ENCODE data around the gene CHN2.
A peak's percentile ranks its signal among the peaks of the same experiment; 100 is the strongest.

The CHN2 gene

GRCh38 chr7:29311314-29311713, 116.7 kb downstream of the CHN2 start:
- DNase-seq (ENCODE audit: low spot score) = no peak

- DNase-seq (ENCODE audit: low spot score) = no peak
Observed at GRCh38 chr7:29314148-29314547, 119.6 kb downstream of the CHN2 start.

GRCh38 chr7:29315122-29315891, 120.7 kb downstream of the CHN2 start:
- DNase-seq (ENCODE audit: low spot score) = peak; percentile 43

GRCh38 chr7:29315892-29316270, 121.3 kb downstream of the CHN2 start:
- DNase-seq (ENCODE audit: low spot score) = no peak

GRCh38 chr7:29316926-29317325, 122.4 kb downstream of the CHN2 start:
- DNase-seq (ENCODE audit: low spot score) = no peak

- DNase-seq (ENCODE audit: low spot score) = no peak
Observed at GRCh38 chr7:29318853-29319718, 124.5 kb downstream of the CHN2 start.

GRCh38 chr7:29319719-29320521, 125.3 kb downstream of the CHN2 start:
- DNase-seq (ENCODE audit: low spot score) = no peak

GRCh38 chr7:29320577-29320976, 126.0 kb downstream of the CHN2 start:
- DNase-seq (ENCODE audit: low spot score) = no peak

GRCh38 chr7:29322023-29322712, 127.6 kb downstream of the CHN2 start:
- DNase-seq (ENCODE audit: low spot score) = no peak

GRCh38 chr7:29325476-29325875, 130.9 kb downstream of the CHN2 start:
- no peak for DNase-seq (ENCODE audit: low spot score)

GRCh38 chr7:29326864-29327263, 132.3 kb downstream of the CHN2 start:
- DNase-seq (ENCODE audit: low spot score) = no peak

GRCh38 chr7:29327455-29327854, 132.9 kb downstream of the CHN2 start:
- no peak for DNase-seq (ENCODE audit: low spot score)

- DNase-seq (ENCODE audit: low spot score) = no peak
Observed at GRCh38 chr7:29328045-29328444, 133.5 kb downstream of the CHN2 start.

GRCh38 chr7:29328811-29329210, 134.2 kb downstream of the CHN2 start:
- DNase-seq (ENCODE audit: low spot score) = no peak

- no peak for DNase-seq (ENCODE audit: low spot score)
Observed at GRCh38 chr7:29329686-29330085, 135.1 kb downstream of the CHN2 start.

- no peak for DNase-seq (ENCODE audit: low spot score)
Observed at GRCh38 chr7:29330136-29330535, 135.6 kb downstream of the CHN2 start.

GRCh38 chr7:29331163-29331562, 136.6 kb downstream of the CHN2 start:
- DNase-seq (ENCODE audit: low spot score) = no peak

- no peak for DNase-seq (ENCODE audit: low spot score)
Observed at GRCh38 chr7:29332042-29332811, 137.7 kb downstream of the CHN2 start.

GRCh38 chr7:29332875-29333855, 138.6 kb downstream of the CHN2 start:
- no peak for DNase-seq (ENCODE audit: low spot score)

All from D341Med (cell line).